Chondrocyte (in vitro differentiated cells): ENCODE results near the gene PRR14L. TPM values are rescaled to one million over a fixed set of nuclear protein-coding genes. Genes with fewer than 3 reads are reported as not detected.
"Not testable (repeated sequence)": the region's sequence is repeated elsewhere in the genome, so short reads cannot be mapped to it uniquely, and the experiment has no call there.

Experiments
- DNase-seq: peaks from one replicate; pipeline ENCODE4 v3.0.0; 2021; ENCODE audit warnings: mixed read lengths, low spot score
- H3K27ac Mint-ChIP-seq: one replicate; pipeline ENCODE4 v1.8.0; 2021; ENCODE audit warnings: mild to moderate bottlenecking, moderate library complexity, mixed read lengths; ENCODE audit not compliant: unreplicated experiment
- H3K27me3 Mint-ChIP-seq: 2 replicates; pipeline ENCODE4 v1.8.0; 2021; ENCODE audit warnings: low read depth, mixed read lengths
- H3K36me3 Mint-ChIP-seq: 2 replicates; pipeline ENCODE4 v1.8.0; 2021; ENCODE audit warnings: low read depth, mixed read lengths
- H3K4me1 Mint-ChIP-seq: 2 replicates; pipeline ENCODE4 v1.8.0; 2021; ENCODE audit warnings: low read depth, mild to moderate bottlenecking, mixed read lengths
- H3K4me3 Mint-ChIP-seq: one replicate; pipeline ENCODE4 v1.8.0; 2021; ENCODE audit warnings: mild to moderate bottlenecking, moderate library complexity, mixed read lengths; ENCODE audit not compliant: unreplicated experiment
- H3K9me3 Mint-ChIP-seq: 2 replicates; pipeline ENCODE4 v1.8.0; 2021; ENCODE audit warnings: low read depth, mixed read lengths
- long read RNA-seq: library from polyadenylated mRNA; stranded (forward); transcript quantifications from one replicate; pipeline ENCODE4 v2.0.0, GENCODE V29; 2021
- total RNA-seq: library from RNA; stranded (reverse); gene quantifications from 3 replicates; pipeline ENCODE4 v1.2.1, GENCODE V29; 2021
- TF ChIP-seq, protein P1 (sequence below): fragments of 200-600 bp; sonication (generic); IDR thresholded peaks from 2 replicates; pipeline ENCODE4 v1.5.0; 2021; ENCODE audit warnings: antibody characterized with exemption, mild to moderate bottlenecking, moderate library complexity

Gene PRR14L
- 45.1 to 50.0 TPM (median 49.1 TPM) in 3 replicates for total RNA-seq
- long read RNA-seq, partial matches to known transcripts, result 3 of 3 reads
- long read RNA-seq, other reads (novel, unspliced or antisense), result 0 of 3 reads

DNA sequence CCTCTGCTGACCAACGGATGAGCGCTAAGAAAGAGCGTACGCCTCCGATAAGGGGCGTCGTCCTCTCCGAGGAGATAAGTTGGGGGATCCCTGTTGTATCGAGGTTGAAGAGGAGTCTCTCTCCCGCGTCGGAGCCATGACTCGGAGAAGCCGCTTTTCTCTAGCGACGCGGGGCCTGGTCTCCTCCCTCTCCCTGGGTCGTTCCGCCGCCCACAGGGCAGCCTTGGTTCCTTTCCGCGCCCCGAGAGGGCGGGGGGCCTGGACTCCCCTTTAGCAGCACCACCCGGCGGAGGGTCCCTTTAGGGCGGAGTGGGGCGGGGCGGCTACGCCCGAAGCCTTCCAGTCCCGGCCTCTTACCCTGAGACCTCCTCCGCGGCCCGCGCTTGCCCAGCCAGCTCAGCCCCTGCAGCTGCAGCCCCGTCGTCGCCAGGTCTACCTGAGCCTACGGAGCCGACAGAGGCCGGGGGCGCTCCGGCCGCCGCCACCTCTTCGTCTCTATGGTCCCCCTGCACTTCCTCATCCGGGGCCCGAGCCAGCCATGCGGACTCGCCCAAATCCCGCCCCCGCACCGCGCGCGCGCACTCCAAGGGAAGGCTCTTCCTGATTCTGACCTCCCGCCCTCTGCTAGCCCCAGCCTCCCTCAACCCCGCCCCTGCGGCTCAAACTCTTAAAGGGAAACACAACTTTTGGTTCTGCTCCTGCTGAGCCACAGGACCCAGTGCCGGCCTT, at the start of gene PRR14L:
Gene PRR14L (minus strand): TSS at position 497 of the 729 bp plus-strand sequence. CDS start 11,272 bp downstream, outside the sequence.
- H3K27ac Mint-ChIP-seq, result peak within 1 kb of the TSS; percentile 83
- peak within 1 kb of the TSS; percentile 94 for H3K4me3 Mint-ChIP-seq
- H3K9me3 Mint-ChIP-seq, result no peaks in the 10 kb centered on the region
- TF ChIP-seq, protein P1, sequence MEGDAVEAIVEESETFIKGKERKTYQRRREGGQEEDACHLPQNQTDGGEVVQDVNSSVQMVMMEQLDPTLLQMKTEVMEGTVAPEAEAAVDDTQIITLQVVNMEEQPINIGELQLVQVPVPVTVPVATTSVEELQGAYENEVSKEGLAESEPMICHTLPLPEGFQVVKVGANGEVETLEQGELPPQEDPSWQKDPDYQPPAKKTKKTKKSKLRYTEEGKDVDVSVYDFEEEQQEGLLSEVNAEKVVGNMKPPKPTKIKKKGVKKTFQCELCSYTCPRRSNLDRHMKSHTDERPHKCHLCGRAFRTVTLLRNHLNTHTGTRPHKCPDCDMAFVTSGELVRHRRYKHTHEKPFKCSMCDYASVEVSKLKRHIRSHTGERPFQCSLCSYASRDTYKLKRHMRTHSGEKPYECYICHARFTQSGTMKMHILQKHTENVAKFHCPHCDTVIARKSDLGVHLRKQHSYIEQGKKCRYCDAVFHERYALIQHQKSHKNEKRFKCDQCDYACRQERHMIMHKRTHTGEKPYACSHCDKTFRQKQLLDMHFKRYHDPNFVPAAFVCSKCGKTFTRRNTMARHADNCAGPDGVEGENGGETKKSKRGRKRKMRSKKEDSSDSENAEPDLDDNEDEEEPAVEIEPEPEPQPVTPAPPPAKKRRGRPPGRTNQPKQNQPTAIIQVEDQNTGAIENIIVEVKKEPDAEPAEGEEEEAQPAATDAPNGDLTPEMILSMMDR, result peak; percentile 46
- peaks cover 55% of the 10 kb centered on the region for H3K4me1 Mint-ChIP-seq
- H3K27me3 Mint-ChIP-seq, result no peaks in the 10 kb centered on the region
- H3K36me3 Mint-ChIP-seq, result no peaks in the 10 kb centered on the region
- peak; percentile 99 for DNase-seq

DNA sequence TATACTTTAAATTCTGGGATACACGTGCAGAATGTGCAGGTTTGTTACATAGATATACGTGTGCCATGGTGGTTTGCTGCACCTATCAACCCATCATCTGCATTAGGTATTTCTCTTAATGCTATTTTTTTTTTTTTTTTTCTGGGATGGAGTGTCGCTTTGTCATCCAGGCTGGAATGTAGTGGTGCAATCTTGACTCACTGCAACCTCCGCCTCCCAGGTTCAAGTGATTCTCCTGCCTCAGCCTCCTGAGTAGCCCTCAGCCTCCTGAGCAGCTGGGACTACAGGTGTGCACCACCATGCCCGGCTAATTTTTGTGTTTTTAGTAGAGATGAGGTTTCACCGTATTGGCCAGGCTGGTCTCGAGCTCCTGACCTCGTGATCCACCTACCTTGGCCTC, 49.4 kb upstream of the PRR14L start:
- not testable (repeated sequence) for H3K27ac Mint-ChIP-seq, H3K4me3 Mint-ChIP-seq, H3K4me1 Mint-ChIP-seq, H3K9me3 Mint-ChIP-seq, H3K27me3 Mint-ChIP-seq, DNase-seq
- peaks cover 37% of the 10 kb centered on the region for H3K36me3 Mint-ChIP-seq

DNA sequence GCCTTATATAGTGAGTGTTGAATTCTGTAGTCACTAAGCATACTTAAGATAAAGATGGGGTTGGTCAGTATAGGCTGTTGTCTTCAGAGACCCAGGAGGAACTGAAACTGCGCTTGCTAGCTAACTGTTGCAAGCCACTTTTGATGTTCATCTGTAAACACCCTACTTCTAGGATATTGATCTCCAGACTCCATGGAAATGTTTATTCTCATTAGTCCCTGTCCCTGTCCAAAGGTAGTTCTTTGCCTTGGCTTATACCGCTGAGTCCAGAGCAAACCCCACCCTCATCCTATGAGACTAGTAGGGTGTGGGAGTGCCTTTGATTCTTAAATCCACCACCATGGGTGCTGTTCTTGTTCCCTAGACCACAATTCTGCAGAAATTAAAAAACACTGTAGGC, 40.3 kb upstream of the PRR14L start:
- DNase-seq, result no peak
- no peaks in the 10 kb centered on the region for H3K4me1 Mint-ChIP-seq
- TF ChIP-seq, protein P1, result no peak
- peaks cover 8% of the 10 kb centered on the region for H3K36me3 Mint-ChIP-seq
- no peaks in the 10 kb centered on the region for H3K27me3 Mint-ChIP-seq
- no peak overlapping the region for H3K4me3 Mint-ChIP-seq
- H3K9me3 Mint-ChIP-seq, result no peaks in the 10 kb centered on the region
- no peak overlapping the region for H3K27ac Mint-ChIP-seq

DNA sequence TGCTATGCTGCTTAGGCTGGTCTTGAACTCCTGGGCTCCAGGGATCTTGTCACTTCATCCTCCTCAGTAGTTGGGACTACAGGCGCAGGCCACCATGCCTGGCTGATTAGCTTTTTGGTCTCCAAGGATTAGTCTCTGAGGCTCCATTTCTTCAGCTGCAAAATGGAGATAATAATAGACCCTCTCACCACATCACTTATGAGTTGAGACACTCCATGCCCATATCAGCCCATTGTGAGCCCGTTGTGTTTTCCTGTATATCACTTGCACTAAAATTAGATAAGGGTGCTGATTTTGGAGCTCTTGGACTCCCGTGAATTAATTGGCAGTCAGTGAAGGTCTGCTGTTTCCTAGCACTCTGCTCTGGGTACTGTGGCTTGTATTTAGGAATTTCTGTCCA, 39.9 kb upstream of the PRR14L start:
- H3K27ac Mint-ChIP-seq, result no peak overlapping the region
- H3K9me3 Mint-ChIP-seq, result no peaks in the 10 kb centered on the region
- no peak for DNase-seq
- TF ChIP-seq, protein P1, result no peak
- H3K36me3 Mint-ChIP-seq, result peaks cover 11% of the 10 kb centered on the region
- no peaks in the 10 kb centered on the region for H3K27me3 Mint-ChIP-seq
- H3K4me1 Mint-ChIP-seq, result no peaks in the 10 kb centered on the region
- no peak overlapping the region for H3K4me3 Mint-ChIP-seq

DNA sequence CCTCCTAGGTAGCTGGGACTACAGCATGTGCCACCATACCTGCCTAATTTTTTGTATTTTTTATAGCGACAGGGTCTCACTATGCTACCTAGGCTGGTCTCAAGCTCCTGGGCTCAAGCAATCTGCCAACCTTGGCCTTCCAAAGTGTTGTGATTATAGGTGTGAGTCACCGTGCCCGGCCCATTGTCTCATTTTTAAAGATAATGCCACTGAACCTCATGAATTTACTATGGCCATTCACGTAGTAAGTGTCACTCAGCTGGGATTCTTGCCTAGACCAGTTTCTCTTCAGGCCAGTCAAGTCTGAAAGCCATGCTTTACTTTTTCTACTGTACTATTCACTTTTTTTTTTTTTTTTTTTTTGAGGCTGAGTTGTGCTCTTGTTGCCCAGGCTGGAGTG, 26.3 kb upstream of the PRR14L start:
- H3K36me3 Mint-ChIP-seq, result peaks cover 24% of the 10 kb centered on the region
- TF ChIP-seq, protein P1, result no peak
- H3K4me1 Mint-ChIP-seq, result no peaks in the 10 kb centered on the region

DNA sequence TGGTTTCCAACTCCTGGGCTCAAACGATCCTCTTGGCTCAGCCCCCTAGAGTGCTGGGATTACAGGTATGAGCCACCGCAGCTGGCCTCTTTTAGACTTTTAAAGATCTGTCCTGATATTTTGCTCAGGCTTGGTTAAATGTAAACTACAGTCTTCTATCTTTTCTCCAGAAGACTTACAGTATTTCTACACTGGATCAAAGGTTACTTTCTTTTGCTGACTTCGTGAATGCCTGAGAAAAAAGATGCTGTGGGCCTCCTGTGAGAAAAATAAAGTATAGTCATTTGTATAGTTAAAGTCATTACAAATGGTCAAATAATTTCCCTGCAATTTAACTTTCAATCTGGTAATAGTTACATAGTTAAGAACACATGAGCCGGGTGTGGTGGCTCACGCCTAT, 23.5 kb upstream of the PRR14L start:
- Mint-ChIP-seq H3K4me3 (no peak overlapping the region), H3K27me3 (no peaks in the 10 kb centered on the region), H3K9me3 (no peaks in the 10 kb centered on the region), H3K36me3 (peaks cover 16% of the 10 kb centered on the region), H3K4me1 (no peaks in the 10 kb centered on the region), H3K27ac (no peak overlapping the region)
- DNase-seq, result no peak
- TF ChIP-seq, protein P1, result no peak

More for the DNA sequence above, 26.3 kb upstream of the PRR14L start:
- no peak for DNase-seq
- H3K4me3 Mint-ChIP-seq, result no peak overlapping the region
- no peak overlapping the region for H3K27ac Mint-ChIP-seq
- no peaks in the 10 kb centered on the region for H3K9me3 Mint-ChIP-seq
- H3K27me3 Mint-ChIP-seq, result no peaks in the 10 kb centered on the region
